GM12872 (cell line): ENCODE data around the gene PRKCE.

Source experiments
- TF ChIP-seq, protein P1 (sequence below): IDR thresholded peaks from 3 replicates; pipeline ENCODE4 v1.5.1; 2011; ENCODE audit warnings: low read depth, mild to moderate bottlenecking, low read length, moderate library complexity; ENCODE audit not compliant: insufficient read depth

PRKCE gene

DNA sequence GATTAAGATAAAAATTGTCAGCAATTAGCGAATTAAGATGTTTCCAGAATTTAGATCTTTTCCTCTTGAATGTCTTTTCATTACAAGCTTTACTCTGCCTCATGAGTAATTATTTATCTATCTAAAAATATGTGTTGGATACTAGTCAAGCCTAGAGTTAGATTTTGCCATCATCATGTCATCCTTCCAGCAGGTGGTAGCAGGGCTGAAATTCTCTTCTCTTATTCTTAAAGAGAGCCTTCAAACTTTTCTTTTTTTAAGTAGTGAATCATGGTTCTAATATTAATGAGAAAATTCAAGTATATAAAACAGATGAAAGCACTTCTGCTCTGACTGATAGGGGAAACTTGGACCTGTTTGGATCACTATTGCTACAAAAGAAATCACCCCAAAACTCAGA lies 405.1 kb downstream of the PRKCE start:
- TF ChIP-seq, protein P1, sequence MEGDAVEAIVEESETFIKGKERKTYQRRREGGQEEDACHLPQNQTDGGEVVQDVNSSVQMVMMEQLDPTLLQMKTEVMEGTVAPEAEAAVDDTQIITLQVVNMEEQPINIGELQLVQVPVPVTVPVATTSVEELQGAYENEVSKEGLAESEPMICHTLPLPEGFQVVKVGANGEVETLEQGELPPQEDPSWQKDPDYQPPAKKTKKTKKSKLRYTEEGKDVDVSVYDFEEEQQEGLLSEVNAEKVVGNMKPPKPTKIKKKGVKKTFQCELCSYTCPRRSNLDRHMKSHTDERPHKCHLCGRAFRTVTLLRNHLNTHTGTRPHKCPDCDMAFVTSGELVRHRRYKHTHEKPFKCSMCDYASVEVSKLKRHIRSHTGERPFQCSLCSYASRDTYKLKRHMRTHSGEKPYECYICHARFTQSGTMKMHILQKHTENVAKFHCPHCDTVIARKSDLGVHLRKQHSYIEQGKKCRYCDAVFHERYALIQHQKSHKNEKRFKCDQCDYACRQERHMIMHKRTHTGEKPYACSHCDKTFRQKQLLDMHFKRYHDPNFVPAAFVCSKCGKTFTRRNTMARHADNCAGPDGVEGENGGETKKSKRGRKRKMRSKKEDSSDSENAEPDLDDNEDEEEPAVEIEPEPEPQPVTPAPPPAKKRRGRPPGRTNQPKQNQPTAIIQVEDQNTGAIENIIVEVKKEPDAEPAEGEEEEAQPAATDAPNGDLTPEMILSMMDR: no peak

DNA sequence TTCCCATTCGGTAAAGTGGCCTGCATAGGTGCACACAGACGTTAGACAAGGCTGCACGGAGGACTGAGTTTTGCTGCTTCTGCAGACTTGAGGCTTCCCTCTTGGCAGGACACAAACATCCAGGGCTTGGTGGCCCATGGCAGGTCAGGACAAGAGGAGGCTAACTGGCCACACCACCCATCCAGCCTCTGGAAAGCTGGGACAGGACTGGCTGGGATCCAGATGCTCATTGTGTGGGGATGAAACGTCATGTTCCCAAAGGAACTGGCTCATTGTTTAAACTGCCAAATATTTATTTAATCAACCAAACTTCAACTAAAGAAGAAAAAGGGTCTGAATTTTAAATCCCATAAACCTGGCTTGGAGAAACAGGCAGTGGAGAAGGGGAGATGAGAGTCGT lies 406.7 kb downstream of the PRKCE start:
- TF ChIP-seq, protein P1: no peak

DNA sequence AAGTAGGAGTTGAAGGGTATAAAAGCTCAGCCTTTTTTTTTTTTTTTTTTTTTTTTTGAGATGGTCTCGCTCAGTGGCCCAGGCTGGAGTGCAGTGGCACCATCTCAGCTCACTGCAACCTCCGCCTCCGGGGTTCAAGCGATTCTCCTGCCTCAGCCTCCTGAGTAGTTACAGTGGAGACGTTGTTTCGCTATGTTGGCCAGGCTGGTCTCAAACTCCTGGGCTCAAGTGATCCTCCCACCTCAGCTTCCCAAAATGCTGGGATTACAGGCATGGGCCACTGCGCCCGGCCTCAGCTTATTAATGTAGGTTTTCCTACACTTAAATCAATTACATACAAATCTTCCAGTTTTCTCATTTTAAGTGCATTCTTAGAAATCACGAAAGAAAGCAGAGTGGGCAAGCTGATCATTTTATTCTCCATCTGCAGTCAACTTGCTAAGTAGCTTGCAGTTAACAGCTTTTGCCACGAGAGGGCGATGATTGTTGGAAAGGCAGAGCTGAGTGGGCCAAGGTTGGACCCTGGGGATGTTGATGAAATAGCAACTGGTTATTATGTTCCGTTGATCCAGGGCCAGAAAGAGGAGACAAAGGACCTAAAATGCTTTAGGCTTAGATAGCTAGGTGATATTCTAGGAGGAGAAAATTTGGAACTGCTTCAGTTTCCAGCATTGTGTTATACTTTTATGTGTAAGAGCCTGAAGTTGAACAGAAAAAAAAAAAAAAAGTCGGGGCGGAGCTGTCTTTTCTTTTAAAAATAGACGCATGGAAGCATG lies 411.4 kb downstream of the PRKCE start:
- TF ChIP-seq, protein P1: peak; percentile 82

DNA sequence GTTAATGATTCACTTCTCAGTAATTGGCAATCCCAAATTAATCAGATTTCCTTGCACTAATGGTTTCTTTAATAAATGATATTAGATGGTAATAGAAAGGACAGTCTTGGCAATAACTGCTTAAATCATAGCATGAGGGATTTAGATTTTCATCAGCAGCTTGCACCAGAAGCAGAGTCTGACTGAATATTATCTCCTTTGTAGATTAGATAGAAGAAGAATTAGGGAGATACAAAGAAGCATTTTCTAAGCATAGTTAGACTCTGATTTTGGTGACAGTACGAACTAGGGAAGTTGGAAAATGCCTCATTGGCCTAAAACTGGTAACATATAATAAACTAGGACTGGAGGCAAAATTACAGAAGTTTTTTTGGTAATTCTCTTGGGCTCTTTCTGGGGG lies 412.9 kb downstream of the PRKCE start:
- TF ChIP-seq, protein P1: no peak

DNA sequence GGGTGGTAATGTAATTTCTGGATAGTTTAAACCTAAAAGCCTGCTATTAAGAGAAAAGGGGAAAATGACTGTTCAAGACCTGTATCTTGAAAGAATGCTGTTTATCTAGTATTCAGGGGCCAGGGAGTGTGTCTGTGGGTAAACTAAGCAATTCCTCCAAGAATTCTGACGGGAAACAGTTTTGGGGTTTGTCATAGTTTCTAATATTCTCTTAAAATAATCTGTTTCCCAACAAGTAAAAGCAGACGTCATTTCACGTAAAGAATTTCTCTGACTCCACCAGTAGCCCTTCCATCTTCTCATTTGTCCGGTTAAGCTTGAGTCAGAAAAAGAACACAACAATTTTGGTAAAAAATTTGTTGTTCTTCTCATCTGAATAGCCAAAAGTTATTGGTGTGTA lies 413.7 kb downstream of the PRKCE start:
- TF ChIP-seq, protein P1: no peak

DNA sequence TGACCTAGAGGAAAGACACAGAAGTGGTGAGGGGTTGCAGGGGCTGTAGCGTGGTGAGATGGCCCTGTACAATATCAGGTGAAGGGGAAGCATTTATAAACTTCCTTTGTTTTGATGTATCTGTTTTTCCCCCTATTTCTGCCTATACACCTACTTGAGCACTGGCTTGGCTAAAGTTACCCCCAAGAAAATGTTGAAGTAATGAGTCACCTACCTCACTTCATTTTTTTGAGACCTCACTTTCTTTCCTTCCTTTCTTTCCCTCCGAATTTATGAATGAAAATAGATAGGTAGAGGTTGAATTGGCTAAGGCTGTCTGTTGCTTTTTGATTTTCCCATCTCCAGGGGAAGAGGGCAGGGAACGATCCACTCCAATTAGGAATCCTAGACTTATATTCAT lies 414.6 kb downstream of the PRKCE start:
- TF ChIP-seq, protein P1: no peak

DNA sequence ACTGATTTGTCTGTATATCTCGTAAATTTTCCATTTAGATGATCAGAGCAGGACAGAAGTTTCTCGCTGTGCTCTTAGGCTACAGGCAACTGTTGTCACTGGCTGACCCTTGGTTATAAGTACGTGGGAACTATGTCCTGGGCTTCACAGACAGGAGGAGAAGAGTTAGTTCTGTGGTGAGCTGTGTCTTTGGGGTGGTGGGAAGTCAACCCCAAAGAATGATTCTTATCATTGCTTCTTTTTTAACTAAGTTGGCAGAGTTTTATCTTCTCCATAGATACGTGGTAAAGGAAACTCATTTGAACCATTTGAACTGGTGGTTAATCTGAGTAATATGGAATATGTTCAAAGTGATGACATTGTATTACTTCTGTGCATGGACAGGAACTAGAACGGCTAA lies 415.1 kb downstream of the PRKCE start:
- TF ChIP-seq, protein P1: no peak
